HG02610 (cell line): ENCODE results near the gene PTPN14.

ENCODE experiments used
- ATAC-seq: cut with Tn5 transposase; IDR thresholded peaks from one replicate; pipeline ENCODE4 v1.9.1; 2021; ENCODE audit warnings: mild to moderate bottlenecking, moderate library complexity; ENCODE audit not compliant: unreplicated experiment

Gene PTPN14

DNA sequence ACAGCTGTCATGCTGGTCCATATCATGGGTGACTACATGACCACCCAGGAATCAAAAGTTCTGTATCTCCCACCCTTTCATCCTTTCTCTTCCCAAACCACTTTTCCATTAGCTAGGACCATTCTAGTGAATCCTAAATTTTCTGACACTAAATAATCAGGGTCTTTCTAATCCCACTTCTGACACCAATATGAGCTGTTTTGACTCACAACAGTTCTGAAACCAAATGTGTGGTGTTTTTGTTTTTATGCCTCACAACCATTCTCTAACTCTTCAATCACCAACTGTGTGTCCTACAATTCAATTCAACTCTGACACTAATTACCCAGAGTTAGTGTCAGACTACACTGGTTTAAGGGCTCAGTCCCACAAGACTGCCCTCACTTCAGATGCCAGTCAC, 206.5 kb downstream of the PTPN14 start:
- ATAC-seq: no peak

DNA sequence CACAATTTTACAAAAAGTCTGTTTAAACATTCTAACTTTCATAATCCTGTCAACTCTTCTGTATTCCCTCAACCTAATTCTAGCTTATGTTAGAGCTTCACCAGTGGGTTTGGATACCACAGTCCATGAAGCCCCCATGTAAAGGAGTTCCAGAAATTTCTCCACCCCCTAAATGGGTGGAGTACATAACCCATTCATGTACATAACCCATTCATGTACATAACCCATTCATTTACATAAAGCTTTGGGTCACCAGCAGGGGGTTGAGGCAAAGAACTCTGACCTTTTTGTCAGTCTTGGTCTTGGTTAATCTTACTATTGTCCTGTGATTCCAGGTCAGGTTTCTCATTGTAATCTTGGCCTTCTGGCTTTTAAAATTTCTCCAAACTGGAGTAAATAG, 208.9 kb downstream of the PTPN14 start:
- no peak for ATAC-seq

DNA sequence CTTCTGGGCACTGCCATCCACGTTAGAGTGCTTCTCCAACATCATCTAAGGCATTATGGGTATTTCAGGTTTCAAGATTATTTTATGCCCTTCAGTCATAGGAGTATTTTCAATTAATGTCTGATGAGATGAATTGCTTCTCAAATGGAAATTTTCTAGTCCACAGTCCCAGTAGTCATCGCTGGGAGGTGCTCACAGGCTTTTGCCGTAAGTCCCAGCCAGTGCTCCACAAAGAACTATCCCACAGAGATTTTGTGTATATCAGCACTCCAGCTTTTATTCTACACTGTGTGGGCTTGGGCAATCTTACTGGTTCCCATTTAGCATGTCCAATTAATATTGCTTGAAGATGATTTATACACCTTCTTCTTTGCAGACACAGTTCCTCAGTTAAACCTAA, 209.5 kb downstream of the PTPN14 start:
- no peak for ATAC-seq

DNA sequence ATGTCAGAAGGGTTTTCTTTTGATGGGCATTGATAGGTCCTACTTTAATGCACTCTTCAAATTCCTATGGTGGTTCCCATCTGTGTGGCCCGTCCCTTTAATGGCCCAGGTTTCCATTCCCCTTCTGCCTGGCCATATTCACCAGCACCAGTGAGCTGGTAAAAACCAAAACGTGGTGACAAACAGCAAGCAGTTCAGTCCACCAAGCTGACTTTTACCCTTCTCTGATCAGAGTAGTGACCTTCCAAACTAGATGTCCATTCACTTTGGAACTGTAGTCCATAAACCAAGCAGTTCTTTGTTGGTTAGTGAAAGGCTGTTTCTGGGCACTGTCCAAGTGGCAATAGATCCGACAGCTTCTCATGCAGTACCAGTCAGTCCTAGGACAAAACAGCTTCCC, 209.9 kb downstream of the PTPN14 start:
- no peak for ATAC-seq

DNA sequence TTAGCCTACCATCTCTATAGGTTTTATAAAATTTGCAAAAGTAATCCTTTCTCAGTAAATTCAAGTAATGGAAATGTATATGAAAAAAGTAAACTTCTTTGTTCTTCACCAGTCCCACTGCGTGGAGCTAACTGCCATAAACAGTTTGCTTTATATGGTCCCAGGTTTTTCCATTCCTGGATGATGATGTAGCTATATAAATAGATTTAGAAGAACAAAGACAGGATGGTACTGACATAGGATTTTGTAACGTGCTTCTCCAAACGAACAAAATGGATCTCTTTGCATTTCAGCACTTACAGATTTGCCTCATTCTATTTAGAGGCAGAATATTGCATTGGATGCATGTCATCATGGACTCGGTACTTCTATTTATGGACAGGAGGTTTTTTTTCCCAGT, 213.2 kb downstream of the PTPN14 start:
- no peak for ATAC-seq

DNA sequence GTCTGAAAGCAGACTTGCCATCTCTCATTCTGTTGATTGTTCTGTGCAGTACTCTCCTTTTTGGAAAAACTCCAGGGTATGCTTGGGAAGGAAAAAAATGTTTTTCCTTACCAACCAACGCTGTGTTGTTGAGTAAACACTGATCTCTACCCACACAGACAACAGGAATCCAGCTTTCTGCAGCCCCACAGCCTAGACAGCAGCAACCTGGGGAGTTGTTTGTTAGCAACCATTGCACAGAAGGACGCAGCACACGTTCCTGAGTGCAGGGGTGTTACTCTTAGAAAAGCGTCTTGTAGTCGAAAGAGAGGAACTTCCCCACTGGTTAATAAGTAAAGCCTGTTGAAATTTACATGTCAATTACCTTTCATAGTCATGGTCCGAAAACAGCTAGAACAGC, 213.9 kb downstream of the PTPN14 start:
- no peak for ATAC-seq

DNA sequence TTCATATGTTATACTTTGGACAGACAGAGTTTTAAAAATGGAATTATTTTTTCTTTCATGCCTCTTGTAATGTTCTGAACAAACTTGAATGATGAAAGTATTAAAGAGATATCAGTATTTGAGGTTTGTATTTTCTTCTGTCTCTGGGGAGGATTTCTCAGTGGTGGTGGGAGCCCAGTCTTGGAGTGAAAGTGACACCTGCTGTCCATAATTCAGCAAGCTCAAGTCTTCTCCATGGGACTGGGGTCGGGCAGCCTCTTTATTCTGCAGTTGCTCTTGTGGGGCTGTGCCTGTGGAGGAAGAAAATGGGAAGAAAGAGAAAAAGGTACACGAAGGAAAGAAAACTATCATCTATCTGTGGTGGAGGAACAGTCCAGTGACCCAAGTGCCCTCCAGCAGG, 214.4 kb downstream of the PTPN14 start:
- ATAC-seq: no peak

DNA sequence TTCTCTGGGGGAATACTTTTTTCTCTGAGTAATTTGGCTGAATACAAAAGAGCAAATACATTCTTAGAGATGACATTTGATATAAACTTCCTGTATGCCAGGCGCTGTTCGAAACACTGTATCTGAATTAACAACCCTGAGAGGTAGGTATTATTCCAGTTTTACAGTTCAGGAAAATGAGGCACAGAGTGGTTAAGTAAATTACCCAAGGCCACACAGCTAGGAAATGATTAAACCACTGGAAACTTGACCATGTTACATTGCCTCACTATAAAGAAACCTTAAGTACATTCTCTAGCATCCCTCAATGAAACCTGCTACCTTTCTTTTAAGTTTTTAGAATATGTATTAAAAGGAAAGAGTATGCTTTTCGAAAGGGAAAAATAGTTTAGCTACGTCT, 215.8 kb downstream of the PTPN14 start:
- ATAC-seq: no peak

DNA sequence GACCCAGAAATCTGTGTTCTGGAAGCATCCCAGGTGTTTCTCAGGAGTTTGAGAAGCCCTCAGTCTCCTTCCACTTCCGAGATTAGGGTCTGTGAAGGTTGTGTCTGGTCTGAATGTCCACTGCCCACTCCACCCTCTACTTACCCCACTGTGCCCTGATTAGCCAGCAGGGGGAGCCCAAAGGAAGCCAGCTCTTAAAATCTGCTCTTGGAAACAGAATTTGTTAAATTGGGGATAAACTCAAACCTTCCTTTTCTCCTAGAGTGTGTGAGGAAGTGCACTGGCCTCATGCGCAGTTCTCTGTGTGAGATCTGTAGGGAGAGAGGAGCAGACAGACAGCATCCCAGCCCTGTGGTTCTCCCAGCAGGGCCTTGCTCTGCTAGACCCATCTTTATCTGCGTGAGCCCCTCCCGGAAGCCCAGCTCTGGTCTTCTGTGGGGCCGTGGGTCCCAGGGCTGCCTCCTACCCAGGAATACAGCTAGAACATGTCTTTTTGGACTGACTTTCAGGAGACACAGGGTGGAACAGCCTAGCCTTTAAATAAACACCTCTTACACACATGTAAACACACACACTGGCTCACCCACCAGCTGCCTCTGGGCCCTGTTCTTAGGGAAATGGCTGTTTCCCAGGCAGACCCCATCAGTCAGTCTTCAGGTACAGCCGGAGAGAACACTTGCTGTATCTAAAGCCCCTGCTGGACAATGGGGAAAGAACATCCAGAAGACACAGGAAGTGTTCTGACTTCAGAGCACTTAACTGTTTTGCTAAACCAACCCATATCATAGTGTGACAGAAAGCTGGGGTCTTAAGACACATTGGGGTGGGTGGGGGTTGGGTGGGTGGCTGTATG, 218.2 kb downstream of the PTPN14 start:
- no peak for ATAC-seq

DNA sequence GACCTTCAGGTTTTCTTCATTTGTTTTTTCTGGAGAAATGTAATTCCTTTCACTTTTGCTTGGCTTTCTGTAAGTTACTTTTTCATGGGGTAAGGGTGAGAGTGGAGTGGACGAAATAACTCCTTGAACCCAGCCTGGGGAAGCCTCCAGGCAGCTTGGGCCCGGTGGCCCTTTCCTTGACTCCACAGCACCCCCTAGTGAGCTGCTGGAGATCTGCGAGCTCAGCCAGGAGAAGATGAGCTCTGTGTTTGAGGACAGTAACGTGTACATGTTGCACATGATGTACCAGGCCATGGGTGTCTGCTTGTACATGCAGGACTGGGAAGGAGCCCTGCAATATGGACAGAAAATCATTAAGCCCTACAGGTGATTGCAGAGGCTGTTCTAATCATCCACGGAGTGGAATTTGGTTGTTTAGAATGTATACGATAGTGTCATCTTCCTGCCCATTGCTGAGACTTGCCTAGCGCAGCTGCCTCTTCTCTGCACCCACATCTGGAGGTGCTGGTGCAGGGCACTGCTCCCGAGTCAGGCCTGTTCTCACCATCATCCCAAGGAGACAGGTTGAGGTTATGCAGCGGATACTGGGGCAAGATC, 219.5 kb downstream of the PTPN14 start:
- no peak for ATAC-seq

DNA sequence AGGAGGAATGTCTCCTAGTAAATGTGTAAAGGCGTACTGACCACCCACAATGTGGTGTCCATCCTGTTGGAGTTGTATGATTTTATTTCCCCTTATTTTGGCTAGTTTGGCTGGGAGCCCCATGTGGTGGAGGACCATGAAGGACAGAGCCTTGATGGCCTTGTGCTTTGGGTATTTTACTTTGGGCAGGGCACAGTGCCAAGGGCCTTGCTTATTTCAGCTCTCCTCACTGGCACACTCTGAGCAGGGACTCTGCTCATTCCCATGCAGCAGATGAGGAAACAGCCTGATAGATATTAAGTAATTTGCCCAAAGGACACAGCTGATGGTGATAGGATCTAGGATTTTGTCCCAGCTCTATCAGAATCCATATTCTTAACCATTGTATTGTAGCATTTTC, 220.2 kb downstream of the PTPN14 start:
- ATAC-seq: no peak

DNA sequence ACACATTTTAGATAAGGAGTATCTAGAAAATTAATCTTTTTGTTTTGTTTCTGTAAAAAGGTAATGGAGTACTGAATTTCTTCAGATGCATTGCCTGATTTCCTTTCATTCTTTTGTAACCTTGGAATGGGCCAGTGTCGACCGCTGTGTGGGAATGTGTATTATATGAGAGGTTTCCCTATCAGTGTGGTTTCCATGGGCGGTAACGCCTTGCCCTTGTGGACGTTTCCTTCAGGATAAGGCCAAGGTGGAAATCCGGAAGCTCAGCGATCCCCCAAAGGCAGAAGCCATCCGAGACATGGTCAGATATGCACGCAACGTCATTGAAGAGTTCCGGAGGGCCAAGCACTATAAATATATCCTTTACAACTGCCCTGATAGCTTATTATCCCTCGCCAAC, 220.7 kb downstream of the PTPN14 start:
- no peak for ATAC-seq

DNA sequence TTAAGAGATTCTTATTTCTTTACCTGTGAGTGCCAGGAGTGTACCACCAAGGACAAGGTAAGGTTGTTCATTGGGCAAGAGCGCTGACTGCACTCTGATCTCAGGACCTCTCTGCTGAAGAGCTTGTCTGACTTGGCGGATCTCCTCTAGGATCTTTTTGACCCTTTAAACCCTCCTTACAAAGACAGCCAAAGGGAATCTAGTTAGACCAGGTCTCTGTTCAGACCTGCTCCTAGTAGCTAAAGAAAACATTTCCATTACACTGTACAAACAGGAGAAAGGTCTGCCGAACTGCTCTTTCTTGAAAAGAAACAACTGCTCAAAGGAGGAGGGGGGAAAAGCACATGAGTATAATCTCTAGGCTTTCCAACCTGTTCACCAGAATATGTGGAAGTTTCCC, 221.2 kb downstream of the PTPN14 start:
- no peak for ATAC-seq

DNA sequence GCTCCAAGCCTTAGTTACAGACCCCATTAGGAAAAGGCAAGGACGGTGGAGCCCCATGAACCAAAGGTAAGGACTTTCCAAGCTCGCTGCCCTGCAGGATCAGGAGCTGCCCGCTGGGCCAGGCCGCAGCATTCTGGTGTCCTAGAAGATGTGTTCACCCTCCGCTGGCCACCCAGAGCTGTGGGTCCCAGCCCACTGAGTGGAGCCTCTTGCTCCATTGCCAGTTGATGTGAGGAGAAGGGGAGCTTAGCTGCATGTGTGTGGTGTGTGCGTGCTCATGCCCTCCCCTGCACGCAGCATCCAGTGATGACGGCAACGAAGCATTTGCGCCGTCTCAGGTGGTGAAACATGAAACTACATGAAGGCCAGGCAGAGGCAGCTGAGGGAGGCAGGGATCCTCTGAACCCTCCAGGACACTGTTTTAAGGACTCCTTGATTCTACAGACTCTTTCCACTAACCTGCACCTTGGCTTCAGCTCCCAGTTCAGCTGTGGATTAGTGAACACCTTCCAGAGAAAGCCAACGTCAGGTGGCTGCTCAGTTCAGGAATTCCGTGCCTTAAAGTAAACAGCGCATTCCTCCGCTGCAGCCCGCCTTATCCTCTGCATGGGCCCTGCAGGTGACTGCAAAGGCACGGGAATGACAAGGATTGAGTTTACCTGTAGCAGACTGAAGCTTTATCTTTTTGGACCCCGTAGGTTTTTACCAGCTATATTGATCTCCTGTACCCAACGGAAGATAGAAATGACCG, 221.8 kb downstream of the PTPN14 start:
- ATAC-seq: no peak

DNA sequence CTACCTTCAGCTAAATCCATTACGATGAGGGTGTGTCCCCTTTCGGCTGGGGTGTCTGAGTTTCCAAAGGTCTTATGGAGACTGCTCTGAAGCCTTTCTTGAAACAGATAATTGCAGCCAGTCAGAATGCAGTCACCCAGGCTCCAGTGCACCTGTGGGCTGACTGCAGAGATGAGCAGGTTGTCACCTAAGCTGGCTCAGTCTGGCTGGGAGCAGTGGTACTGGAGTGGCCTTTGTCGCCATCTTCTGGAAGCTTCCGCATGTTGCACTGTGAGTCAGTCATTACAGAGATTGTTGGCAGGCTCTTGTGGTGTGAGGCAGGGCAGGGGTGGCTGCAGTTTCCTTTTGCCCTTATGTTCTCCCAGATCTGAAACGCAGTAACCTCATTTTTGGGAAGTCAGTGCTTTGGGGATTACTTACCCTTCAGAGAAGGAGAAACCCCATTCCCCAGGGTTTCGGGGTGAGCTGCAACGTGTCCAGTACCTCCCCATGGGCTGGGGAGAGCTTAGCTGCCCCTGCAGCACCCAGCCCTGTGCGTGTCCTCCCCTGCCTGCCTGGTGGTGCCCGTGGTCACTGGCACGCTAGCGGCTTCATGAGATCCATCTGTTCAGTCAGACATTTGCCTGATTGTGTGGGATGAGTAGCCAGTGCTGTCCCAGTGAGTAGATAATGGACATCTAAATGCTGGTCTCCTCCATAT, 222.5 kb downstream of the PTPN14 start:
- peak; percentile 94 for ATAC-seq

DNA sequence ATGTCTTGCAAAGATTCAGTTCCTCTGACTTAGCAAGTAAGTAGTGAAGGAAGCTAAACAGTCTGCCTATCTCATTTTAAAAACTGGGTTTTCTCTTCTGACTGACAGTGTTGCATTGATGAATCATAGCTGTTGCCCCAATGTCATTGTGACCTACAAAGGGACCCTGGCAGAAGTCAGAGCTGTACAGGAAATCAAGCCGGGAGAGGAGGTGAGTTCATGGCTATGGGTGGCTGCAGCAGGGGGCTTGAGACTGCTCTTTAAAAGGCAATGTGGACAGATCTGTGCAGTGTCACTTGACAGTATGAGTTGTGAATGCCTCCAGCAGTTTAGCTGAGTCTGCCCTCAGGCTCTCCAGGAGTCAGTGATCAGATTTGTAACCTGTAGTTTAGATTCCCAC, 223.9 kb downstream of the PTPN14 start:
- ATAC-seq: no peak

DNA sequence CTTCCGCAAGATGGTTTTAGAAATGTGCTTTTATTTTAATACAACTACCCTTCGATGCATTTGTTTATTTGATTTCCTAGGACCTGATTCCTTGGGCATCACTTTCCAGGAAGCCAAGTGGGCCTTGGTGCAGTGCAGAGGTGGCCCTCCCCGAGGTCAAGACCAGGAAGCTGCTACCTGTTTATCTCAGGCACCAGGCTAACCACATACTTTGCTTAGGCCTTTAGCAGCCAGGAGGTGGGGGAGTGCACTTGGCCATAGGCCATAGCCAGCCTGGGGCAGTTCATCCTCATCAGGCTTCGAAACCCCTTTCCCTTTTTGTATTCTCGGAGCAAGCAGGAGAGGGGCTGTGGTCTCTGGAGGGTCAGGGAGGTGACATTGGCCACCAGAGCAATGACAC, 225.0 kb downstream of the PTPN14 start:
- ATAC-seq: no peak

DNA sequence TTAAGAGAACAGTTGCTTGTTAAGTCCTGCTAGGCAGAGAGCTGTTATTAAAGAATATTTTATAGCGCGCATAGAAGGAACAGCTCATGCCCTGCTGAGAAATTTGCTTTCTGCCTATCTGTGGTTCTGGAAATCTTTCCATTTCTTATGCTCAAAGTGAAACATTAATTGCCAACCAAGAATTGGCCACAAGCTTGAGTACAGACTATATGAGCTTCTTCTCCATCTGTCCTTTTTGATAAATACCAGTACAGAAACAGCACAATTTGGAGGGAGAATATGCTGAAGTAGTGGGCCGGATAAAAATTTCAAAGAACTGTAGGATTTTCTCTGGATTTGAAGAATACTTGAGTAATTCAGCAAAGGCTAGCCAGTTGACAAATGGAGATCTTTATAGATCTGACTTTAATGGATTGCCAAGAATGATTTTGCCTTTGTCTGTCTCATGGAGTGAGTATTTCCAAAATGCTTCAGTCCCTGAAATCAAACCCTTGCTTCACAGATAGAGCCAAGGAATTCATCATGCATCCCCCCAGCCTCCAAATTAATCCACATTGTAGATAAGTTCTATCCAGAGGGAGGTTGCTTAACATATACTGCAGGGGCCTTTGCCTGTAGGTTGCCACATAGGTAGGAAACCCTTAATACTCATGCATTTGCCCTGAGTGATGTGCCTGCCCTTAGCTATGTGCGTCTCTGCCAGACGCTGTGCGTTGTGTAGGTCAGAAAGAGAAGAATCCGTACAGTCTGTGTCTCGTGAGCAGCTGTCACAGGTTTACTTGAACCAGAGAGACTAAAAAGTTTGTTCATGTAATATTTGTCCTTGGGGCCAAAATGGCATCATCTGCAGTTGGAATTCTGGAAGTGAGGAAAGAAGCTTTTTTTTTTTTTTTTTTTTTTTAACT, 226.3 kb downstream of the PTPN14 start:
- no peak for ATAC-seq

DNA sequence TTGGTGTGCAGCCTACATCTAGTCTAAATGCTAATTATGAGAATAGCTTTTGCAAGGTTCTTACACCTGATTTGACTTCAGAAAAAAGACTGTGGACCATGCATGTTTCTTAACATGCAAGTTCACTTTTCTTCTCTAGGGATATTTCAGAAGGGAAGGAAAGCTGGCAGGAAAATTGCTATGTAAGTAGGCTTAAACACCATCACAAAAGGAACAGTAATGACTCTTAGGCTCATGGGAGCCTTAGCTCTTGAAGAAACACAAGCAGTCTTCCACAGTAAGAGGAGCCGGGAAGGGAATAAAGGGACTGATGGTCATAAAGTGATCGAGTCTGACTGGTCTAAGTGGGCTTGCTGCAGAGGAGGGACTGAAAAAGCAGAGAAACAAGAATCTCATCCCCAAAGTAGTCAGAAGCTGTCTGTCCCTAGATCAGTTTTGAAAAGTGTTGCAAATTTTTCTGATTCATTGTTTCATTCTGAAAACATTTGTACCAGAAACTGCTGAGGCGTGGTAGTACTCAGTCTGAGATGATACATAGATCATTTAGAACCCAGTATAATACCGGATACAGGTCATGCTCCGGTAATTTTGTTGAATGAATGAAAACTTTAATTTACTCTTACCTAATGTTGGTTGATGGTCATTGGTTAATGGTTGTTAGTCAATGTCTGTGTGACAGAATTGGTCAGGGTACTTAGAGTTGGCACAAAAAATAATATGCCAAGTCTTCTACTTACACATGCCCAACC, 229.5 kb downstream of the PTPN14 start:
- ATAC-seq: no peak

DNA sequence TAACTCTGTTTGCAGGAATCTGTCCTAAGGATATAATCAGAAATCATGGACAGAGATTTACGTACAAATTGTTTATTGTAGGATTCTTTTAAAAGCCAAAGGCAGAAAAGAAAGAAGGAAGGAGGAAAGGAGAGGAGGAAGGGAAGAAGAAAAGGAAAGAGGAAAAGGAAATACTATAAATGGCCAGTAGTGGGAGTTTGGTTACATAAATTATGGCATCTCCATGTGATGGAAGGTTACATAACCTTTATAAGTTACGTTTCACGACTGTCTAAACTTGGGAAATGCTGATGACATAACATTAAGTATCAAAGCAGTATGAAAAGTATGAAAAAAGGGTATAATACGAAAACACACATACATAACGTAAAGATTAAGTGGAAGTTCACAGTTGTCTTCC, 231.5 kb downstream of the PTPN14 start:
- no peak for ATAC-seq
